Tibial artery (tissue), 4 donors: Measurements from ENCODE around the gene NCMAP.
"Not testable (repeated sequence)": the region's sequence is repeated elsewhere in the genome, so short reads cannot be mapped to it uniquely, and the experiment has no call there.

Experiments used
- DNase-seq, 2 donors: peaks; one replicate each; pipeline ENCODE4 v3.0.0-alpha.2; 2019
- H3K27ac ChIP-seq, 2 donors: fragments of 200-600 bp; sonication (generic) in 1 of 2; 1 replicate in 1 of 2; 2 replicates in 1 of 2; pipeline ENCODE4 v1.5.1; 2018 to 2019; ENCODE audit warnings: mild to moderate bottlenecking in 1 of 2
- H3K27me3 ChIP-seq, 2 donors: fragments of 200-600 bp; sonication (generic) in 1 of 2; one replicate each; pipeline versions ENCODE4 v1.5.1 to v1.6.0; 2016 to 2019
- H3K36me3 ChIP-seq, 3 donors: fragments of 200-600 bp; sonication (generic) in 2 of 3; one replicate each; pipeline ENCODE4 v1.5.1; 2016 to 2019; ENCODE audit warnings: mild to moderate bottlenecking in 2 of 3
- H3K4me1 ChIP-seq, 4 donors: fragments of 200-600 bp; sonication (generic) in 2 of 4; 1 replicate in 3 of 4; 2 replicates in 1 of 4; pipeline ENCODE4 v1.5.1; 2016 to 2019
- H3K4me3 ChIP-seq, 2 donors: fragments of 200-600 bp; sonication (generic) in 1 of 2; 1 replicate in 1 of 2; 2 replicates in 1 of 2; pipeline ENCODE4 v1.5.1; 2018 to 2019; ENCODE audit warnings: mild to moderate bottlenecking in 2 of 2
- H3K9me3 ChIP-seq, 3 donors: fragments of 200-600 bp; sonication (generic) in 1 of 3; one replicate each; pipeline ENCODE4 v1.5.1; 2016 to 2019
- intact Hi-C: fragments of 100-400 bp; cut with DNase I; formaldehyde crosslinking; loops from one replicate; pipeline ENCODE4 v1.15.0; 2023; ENCODE audit warnings: low total_unique reads
- TF ChIP-seq, protein P1 (sequence below), 2 experiments: fragments of 200-600 bp in 1 of 2; fragments of 450-650 bp in 1 of 2; IDR thresholded peaks; one replicate each; pipeline ENCODE4 v1.5.1; 2017 to 2019; ENCODE audit warnings: antibody characterized with exemption in 2 of 2, mild to moderate bottlenecking in 1 of 2, moderate library complexity in 1 of 2

The NCMAP gene

DNA sequence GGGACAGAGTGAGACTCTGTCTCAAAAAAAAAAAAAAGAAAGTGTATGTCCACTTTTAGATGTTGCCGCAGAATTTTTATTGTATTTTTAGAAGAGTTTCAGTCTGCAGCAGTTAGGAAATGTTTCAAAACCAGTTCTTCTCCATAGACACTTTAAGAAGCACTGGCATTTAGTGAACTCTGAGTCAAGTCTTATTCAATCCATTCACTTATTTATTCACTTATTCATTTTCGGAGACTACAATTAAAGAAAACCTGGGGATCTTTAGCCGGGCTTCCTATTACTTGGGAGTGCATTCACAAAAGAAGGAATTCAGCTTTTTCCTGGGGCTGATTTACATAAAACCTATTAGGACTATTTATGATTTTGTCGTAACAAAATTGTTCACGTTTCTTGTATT is 40.9 kb upstream of the NCMAP start:
- Histone ChIP-seq H3K4me3 (no peak overlapping the region), H3K36me3 (no peaks in the 10 kb centered on the region), H3K9me3 (no peaks in the 10 kb centered on the region), H3K4me1 (no peaks in the 10 kb centered on the region), H3K27ac (no peak overlapping the region), H3K27me3 (no peaks in the 10 kb centered on the region)
- intact Hi-C loops = no loop called here
- TF ChIP-seq, protein P1, sequence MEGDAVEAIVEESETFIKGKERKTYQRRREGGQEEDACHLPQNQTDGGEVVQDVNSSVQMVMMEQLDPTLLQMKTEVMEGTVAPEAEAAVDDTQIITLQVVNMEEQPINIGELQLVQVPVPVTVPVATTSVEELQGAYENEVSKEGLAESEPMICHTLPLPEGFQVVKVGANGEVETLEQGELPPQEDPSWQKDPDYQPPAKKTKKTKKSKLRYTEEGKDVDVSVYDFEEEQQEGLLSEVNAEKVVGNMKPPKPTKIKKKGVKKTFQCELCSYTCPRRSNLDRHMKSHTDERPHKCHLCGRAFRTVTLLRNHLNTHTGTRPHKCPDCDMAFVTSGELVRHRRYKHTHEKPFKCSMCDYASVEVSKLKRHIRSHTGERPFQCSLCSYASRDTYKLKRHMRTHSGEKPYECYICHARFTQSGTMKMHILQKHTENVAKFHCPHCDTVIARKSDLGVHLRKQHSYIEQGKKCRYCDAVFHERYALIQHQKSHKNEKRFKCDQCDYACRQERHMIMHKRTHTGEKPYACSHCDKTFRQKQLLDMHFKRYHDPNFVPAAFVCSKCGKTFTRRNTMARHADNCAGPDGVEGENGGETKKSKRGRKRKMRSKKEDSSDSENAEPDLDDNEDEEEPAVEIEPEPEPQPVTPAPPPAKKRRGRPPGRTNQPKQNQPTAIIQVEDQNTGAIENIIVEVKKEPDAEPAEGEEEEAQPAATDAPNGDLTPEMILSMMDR (IDR thresholded peaks at IDR 0.05) = no peak
- no peak for DNase-seq

DNA sequence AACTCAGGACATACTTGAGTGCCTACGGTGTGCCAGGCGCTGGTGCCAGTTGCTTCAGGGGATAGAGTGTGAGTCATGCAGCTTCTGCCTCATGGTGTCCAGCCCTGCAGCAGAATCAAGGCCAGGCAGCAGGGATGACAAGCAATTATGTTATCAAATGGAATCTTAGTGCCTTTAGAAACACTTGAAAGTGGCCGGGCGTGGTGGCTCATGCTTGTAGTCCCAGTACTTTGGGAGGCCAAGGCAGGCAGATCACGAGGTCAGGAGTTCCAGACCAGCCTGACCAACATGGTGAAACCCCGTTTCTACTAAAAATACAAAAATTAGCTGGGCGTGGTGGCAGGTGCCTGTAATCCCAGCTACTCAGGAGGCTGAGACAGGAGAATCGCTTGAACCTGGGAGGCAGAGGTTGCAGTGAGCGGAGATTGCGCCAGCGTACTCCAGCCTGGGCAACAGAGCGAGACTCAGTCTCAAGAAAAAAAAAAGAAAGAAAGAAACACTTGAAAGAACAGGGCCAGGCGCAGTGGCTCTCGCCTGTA is 40.1 kb upstream of the NCMAP start:
- H3K27me3 ChIP-seq, DNase-seq, H3K9me3 ChIP-seq, H3K4me3 ChIP-seq, H3K36me3 ChIP-seq, H3K27ac ChIP-seq, intact Hi-C loops, H3K4me1 ChIP-seq: not testable (repeated sequence)

DNA sequence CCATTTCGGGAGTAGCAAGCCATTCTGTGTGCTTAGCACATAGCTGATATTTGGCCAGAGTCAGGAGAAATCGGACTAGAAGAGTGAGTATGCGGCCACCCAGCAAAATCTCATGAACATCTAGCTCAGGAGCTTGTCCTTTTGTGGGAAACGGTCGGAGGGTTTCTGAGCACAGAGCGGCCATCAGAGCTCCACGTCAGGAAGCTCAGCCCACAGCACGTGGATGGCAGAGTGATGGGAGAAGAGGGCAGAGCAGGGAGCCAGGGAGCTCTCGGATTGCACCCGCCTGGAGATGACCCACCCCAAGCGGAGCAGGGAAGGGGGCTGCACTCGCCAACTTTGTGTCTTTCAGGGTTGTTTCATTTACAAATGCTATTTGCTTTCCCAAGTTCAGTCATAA is 39.4 kb upstream of the NCMAP start:
- no peaks in the 10 kb centered on the region for H3K4me1 ChIP-seq
- H3K9me3 ChIP-seq = no peaks in the 10 kb centered on the region
- H3K27me3 ChIP-seq = no peaks in the 10 kb centered on the region
- H3K36me3 ChIP-seq = no peaks in the 10 kb centered on the region
- DNase-seq = no peak
- TF ChIP-seq, protein P1 (IDR thresholded peaks at IDR 0.05) = no peak
- no peak overlapping the region for H3K4me3 ChIP-seq
- H3K27ac ChIP-seq = no peak overlapping the region
- intact Hi-C loops = no loop called here

DNA sequence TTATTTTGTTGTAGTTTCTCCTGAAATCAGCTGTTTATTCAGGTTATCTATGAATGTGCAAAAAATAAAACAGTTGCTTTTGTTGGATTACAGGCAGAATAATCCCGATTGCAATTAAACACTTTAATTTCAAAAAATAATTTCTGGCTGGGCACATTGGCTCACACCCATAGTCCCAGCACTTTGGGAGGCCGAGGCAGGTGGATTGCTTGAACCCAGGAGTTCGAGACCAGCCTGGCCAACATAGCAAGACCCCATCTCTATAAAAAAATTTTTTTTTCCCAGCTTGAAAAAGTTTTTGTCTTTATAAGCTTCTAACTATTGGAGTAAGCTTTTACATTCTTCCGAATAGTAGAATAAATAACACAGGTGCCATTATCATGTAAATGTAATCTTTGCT is 38.0 kb upstream of the NCMAP start:
- no peaks in the 10 kb centered on the region for H3K4me1 ChIP-seq
- no peak overlapping the region for H3K27ac ChIP-seq
- no peak overlapping the region for H3K4me3 ChIP-seq
- intact Hi-C loops = no loop called here
- H3K9me3 ChIP-seq = no peaks in the 10 kb centered on the region
- DNase-seq = no peak
- no peaks in the 10 kb centered on the region for H3K36me3 ChIP-seq
- TF ChIP-seq, protein P1 (IDR thresholded peaks at IDR 0.05) = no peak
- no peaks in the 10 kb centered on the region for H3K27me3 ChIP-seq

DNA sequence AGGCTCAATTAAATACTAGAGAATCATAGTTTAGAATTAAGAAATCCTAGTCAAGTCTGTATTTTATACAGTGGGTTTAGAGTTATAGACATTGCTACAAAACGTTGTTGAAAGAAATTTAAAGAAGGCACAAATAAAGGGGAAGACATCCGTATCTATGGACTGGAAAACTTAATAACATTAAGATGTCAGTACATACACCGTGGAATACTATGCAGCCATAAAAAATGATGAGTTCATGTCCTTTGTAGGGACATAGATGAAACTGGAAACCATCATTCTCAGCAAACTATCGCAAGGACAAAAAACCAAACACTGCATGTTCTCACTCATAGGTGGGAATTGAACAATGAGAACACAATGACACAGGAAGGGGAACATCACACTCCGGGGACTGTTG is 35.6 kb upstream of the NCMAP start:
- DNase-seq, H3K27me3 ChIP-seq, H3K9me3 ChIP-seq, H3K4me1 ChIP-seq, H3K36me3 ChIP-seq, H3K4me3 ChIP-seq, intact Hi-C loops, H3K27ac ChIP-seq: not testable (repeated sequence)

DNA sequence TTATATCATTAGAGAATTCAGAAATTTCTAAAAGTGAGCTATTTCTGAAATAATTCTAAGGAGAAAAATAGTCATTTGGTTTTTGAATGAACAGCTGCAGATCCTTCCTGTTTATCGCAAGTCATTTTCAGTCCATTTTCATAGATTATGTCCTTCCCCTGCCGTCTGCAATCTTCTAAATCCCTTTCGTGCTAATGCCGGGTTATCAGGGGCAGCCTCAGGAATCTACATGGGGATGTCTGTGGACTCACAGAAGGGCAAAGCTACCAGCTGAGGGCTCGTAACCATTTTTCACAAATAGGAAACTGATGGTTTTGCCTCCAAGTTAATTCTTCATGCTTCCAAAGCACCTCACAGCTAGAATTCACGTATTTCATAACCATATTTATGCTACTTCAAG is 30.3 kb upstream of the NCMAP start:
- Histone ChIP-seq H3K27me3 (no peaks in the 10 kb centered on the region), H3K36me3 (no peaks in the 10 kb centered on the region), H3K4me3 (no peak overlapping the region), H3K27ac (no peak overlapping the region), H3K9me3 (no peaks in the 10 kb centered on the region), H3K4me1 (no peaks in the 10 kb centered on the region)
- intact Hi-C loops = no loop called here
- no peak for DNase-seq
- TF ChIP-seq, protein P1 (IDR thresholded peaks at IDR 0.05) = no peak

DNA sequence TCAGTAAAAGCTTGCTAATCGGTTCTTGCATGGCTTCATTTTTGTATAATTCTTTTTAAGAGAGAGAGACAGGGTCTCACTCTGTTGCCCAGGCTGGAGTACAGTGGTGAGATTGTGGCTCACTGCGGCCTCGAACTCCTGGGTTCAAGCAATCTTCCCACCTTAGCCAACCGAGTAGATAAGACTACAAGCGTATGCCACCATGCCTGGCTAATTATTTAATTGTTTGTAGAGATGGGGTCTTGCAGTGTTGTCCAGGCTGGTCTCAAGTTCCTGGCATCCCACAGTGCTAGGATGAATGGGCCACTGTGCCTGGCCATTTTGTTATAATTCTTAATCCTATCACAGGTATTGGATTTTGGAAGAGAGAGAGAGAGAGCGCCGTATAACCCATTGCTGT is 29.8 kb upstream of the NCMAP start:
- Histone ChIP-seq H3K27ac (no peak overlapping the region), H3K9me3 (no peaks in the 10 kb centered on the region), H3K4me1 (no peaks in the 10 kb centered on the region), H3K36me3 (no peaks in the 10 kb centered on the region), H3K27me3 (no peaks in the 10 kb centered on the region), H3K4me3 (no peak overlapping the region)
- TF ChIP-seq, protein P1 (IDR thresholded peaks at IDR 0.05) = no peak
- no peak for DNase-seq
- intact Hi-C loops = no loop called here
